NCI-H2171 treated with DMSO at 0.1 percent for 48 hours (cell line): ENCODE measurements around the gene RALGPS1.

Experiments
- DNase-seq: peaks from one replicate; lab custom pipeline; 2025; lab: John Stamatoyannopoulos, UW

RALGPS1 gene

GRCh38 chr9:127079446-127080140, 165.0 kb downstream of the RALGPS1 start:
- no peak for DNase-seq

GRCh38 chr9:127081250-127082185, 166.9 kb downstream of the RALGPS1 start:
- DNase-seq: no peak

- DNase-seq: peak; percentile 51
Measured at GRCh38 chr9:127083138-127083980, 168.8 kb downstream of the RALGPS1 start.

- DNase-seq: no peak
Measured at GRCh38 chr9:127084076-127085039, 169.8 kb downstream of the RALGPS1 start.

- DNase-seq: no peak
Measured at GRCh38 chr9:127085186-127085585, 170.6 kb downstream of the RALGPS1 start.

GRCh38 chr9:127086771-127087170, 172.2 kb downstream of the RALGPS1 start:
- no peak for DNase-seq

GRCh38 chr9:127087411-127087810, 172.8 kb downstream of the RALGPS1 start:
- no peak for DNase-seq

GRCh38 chr9:127087836-127088235, 173.3 kb downstream of the RALGPS1 start:
- DNase-seq: no peak

GRCh38 chr9:127088724-127089615, 174.4 kb downstream of the RALGPS1 start:
- DNase-seq: no peak

GRCh38 chr9:127089631-127090081, 175.1 kb downstream of the RALGPS1 start:
- DNase-seq: no peak

- no peak for DNase-seq
Measured at GRCh38 chr9:127090341-127090985, 175.9 kb downstream of the RALGPS1 start.

GRCh38 chr9:127091526-127091925, 176.9 kb downstream of the RALGPS1 start:
- DNase-seq: no peak

GRCh38 chr9:127092041-127092608, 177.5 kb downstream of the RALGPS1 start:
- no peak for DNase-seq

GRCh38 chr9:127093319-127094020, 178.9 kb downstream of the RALGPS1 start:
- no peak for DNase-seq

GRCh38 chr9:127095411-127095810, 180.8 kb downstream of the RALGPS1 start:
- DNase-seq: no peak

GRCh38 chr9:127096208-127096607, 181.6 kb downstream of the RALGPS1 start:
- DNase-seq: no peak

GRCh38 chr9:127097683-127098082, 183.1 kb downstream of the RALGPS1 start:
- DNase-seq: no peak

- DNase-seq: no peak
Measured at GRCh38 chr9:127098916-127099553, 184.5 kb downstream of the RALGPS1 start.
